Neuronal stem cell (in vitro differentiated cells): ENCODE results near the gene RAPGEF3.

Experiments used
- DNase-seq: peaks from one replicate; pipeline ENCODE4 v3.0.0-alpha.2; 2013; ENCODE audit warnings: low spot score
- H2AFZ ChIP-seq: one replicate; pipeline ENCODE4 v1.6.1; 2013; ENCODE audit warnings: mild to moderate bottlenecking, low read length, inconsistent platforms
- H2AK5ac ChIP-seq: 2 replicates; pipeline ENCODE4 v1.6.1; 2013; ENCODE audit warnings: low read depth, mild to moderate bottlenecking, inconsistent platforms, low read length, moderate library complexity, mixed read lengths
- H2BK120ac ChIP-seq: 2 replicates; pipeline ENCODE4 v1.6.1; 2013; ENCODE audit warnings: low read depth, mild to moderate bottlenecking, inconsistent platforms, low read length, moderate library complexity, mixed read lengths
- H2BK12ac ChIP-seq: one replicate; pipeline ENCODE4 v1.6.1; 2013; ENCODE audit warnings: low read length, inconsistent platforms
- H2BK15ac ChIP-seq: 2 replicates; pipeline ENCODE4 v1.6.1; 2013; ENCODE audit warnings: mild to moderate bottlenecking, low read length, inconsistent platforms, mixed read lengths
- H2BK5ac ChIP-seq: one replicate; pipeline ENCODE4 v1.6.1; 2013; ENCODE audit warnings: inconsistent platforms, mild to moderate bottlenecking, low read length, moderate library complexity
- H3K14ac ChIP-seq: one replicate; pipeline ENCODE4 v1.6.1; 2013; ENCODE audit warnings: low read length, inconsistent platforms
- H3K18ac ChIP-seq: 2 replicates; pipeline ENCODE4 v1.6.1; 2013; ENCODE audit warnings: low read length, inconsistent platforms
- H3K23ac ChIP-seq: 2 replicates; pipeline ENCODE4 v1.6.1; 2013; ENCODE audit warnings: low read depth, mild to moderate bottlenecking, mixed read lengths, low read length, inconsistent platforms; ENCODE audit not compliant: poor library complexity
- H3K27ac ChIP-seq: replicated peaks from 3 replicates; pipeline ENCODE4 v1.5.1; 2013; ENCODE audit warnings: low read length, inconsistent platforms
- H3K27me3 ChIP-seq, 3 experiments: 2 replicates each; pipeline ENCODE4 v1.6.1; 2013; ENCODE audit warnings: low read length in 3 of 3, mild to moderate bottlenecking in 2 of 3, inconsistent platforms in 1 of 3, low read depth in 1 of 3, mixed read lengths in 1 of 3, moderate library complexity in 1 of 3; ENCODE audit not compliant: control insufficient read depth in 3 of 3, insufficient read depth in 3 of 3
- H3K36me3 ChIP-seq, 2 donors: replicated peaks in 1 of 2; 2 replicates each; pipeline ENCODE4 v1.6.1; 2013; ENCODE audit warnings: low read length in 2 of 2; ENCODE audit not compliant: control insufficient read depth in 2 of 2, insufficient read depth in 2 of 2
- H3K4ac ChIP-seq: 2 replicates; pipeline ENCODE4 v1.6.1; 2013; ENCODE audit warnings: inconsistent platforms, mild to moderate bottlenecking, low read length, moderate library complexity
- H3K4me1 ChIP-seq, 2 donors: 1 replicate in 1 of 2; 2 replicates in 1 of 2; pipeline ENCODE4 v1.6.1; 2013; ENCODE audit warnings: low read length in 2 of 2, low read depth in 1 of 2; ENCODE audit not compliant: control insufficient read depth in 2 of 2, insufficient read depth in 1 of 2
- H3K4me2 ChIP-seq: one replicate; pipeline ENCODE4 v1.6.1; 2013; ENCODE audit warnings: mild to moderate bottlenecking, low read length, inconsistent platforms; ENCODE audit not compliant: insufficient read depth, poor library complexity, severe bottlenecking
- H3K4me3 ChIP-seq, 2 donors: 2 replicates each; pipeline ENCODE4 v1.5.1; 2013; ENCODE audit warnings: low read length in 2 of 2, mild to moderate bottlenecking in 2 of 2, inconsistent platforms in 1 of 2, moderate library complexity in 1 of 2
- H3K79me1 ChIP-seq: one replicate; pipeline ENCODE4 v1.6.1; 2013; ENCODE audit warnings: low read depth, mild to moderate bottlenecking, inconsistent platforms, low read length, moderate library complexity
- H3K9ac ChIP-seq: one replicate; pipeline ENCODE4 v1.6.1; 2013; ENCODE audit warnings: mild to moderate bottlenecking, low read depth, low read length, inconsistent platforms; ENCODE audit not compliant: poor library complexity
- H3K9me3 ChIP-seq, 2 donors: replicated peaks in 1 of 2; 2 replicates each; pipeline versions ENCODE3 to v1.6.1; 2013; ENCODE audit warnings: low read length in 2 of 2, mild to moderate bottlenecking in 2 of 2, inconsistent platforms in 1 of 2, low read depth in 1 of 2, mixed read lengths in 1 of 2, moderate library complexity in 1 of 2; ENCODE audit not compliant: control insufficient read depth in 2 of 2, insufficient read depth in 1 of 2
- H4K8ac ChIP-seq: one replicate; pipeline ENCODE4 v1.6.1; 2013; ENCODE audit warnings: low read depth, mild to moderate bottlenecking, inconsistent platforms, low read length, moderate library complexity
- H4K91ac ChIP-seq: one replicate; pipeline ENCODE4 v1.6.1; 2013; ENCODE audit warnings: low read length, low read depth, mild to moderate bottlenecking, inconsistent platforms; ENCODE audit not compliant: poor library complexity
- WGBS, 2 donors: extraction: QIAGEN DNeasy Blood & Tissue Kit; methylation state at CpG; one replicate each; pipeline ENCODE4 v1.1.7; 2013; ENCODE audit warnings: missing lambda C conversion rate in 2 of 2, mixed read lengths in 1 of 2; ENCODE audit not compliant: insufficient read length in 2 of 2, insufficient replicate concordance in 1 of 2; ENCODE audit errors: extremely low coverage in 2 of 2; 5-methylcytosine and 5-hydroxymethylcytosine counted together

RAPGEF3 gene

DNA sequence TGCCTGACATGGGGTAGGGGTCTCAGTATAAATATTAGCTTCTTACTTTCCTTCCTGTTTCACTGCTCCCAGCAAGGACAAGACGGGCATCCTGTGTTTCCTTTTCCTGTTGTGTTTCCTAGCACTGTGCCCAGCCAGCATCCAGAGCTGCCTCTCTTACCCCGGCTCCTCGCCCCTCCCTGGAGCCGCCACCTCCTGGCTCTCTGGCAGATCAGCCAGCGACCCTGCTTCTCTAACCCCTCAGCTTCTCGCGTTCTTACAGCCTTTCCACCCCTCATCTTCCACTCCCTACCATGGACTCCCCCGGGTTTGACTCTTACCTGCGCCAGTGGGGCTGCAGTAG is 43.2 kb upstream of the RAPGEF3 start:
- H3K36me3 ChIP-seq: peaks cover 5 to 80% of the 10 kb centered on the region in 2 donors
- WGBS, 2 donors: no CpG with 5 or more reads among the region's 9 CpGs
- no peak overlapping the region for H4K8ac ChIP-seq
- H3K27me3 ChIP-seq: no peaks in the 10 kb centered on the region
- no peak overlapping the region for H2AFZ ChIP-seq
- H2AK5ac ChIP-seq: no peak overlapping the region
- H3K27ac ChIP-seq: no peak overlapping the region
- H3K4me1 ChIP-seq: peaks cover 3 to 25% of the 10 kb centered on the region in 2 donors
- H4K91ac ChIP-seq: no peak overlapping the region
- H3K4me3 ChIP-seq: no peak overlapping the region
- H2BK120ac ChIP-seq: no peak overlapping the region
- H3K9ac ChIP-seq: peak overlapping the region; percentile 64
- no peak overlapping the region for H2BK12ac ChIP-seq
- no peak for DNase-seq
- peak overlapping the region; percentile 52 for H2BK15ac ChIP-seq
- H3K23ac ChIP-seq: peak overlapping the region; percentile 45
- no peak overlapping the region for H3K4me2 ChIP-seq
- peaks cover 4% of the 10 kb centered on the region for H3K79me1 ChIP-seq
- no peaks in the 10 kb centered on the region for H3K9me3 ChIP-seq
- peak overlapping the region; percentile 42 for H3K14ac ChIP-seq
- no peak overlapping the region for H3K4ac ChIP-seq
- no peak overlapping the region for H3K18ac ChIP-seq
- H2BK5ac ChIP-seq: no peak overlapping the region

DNA sequence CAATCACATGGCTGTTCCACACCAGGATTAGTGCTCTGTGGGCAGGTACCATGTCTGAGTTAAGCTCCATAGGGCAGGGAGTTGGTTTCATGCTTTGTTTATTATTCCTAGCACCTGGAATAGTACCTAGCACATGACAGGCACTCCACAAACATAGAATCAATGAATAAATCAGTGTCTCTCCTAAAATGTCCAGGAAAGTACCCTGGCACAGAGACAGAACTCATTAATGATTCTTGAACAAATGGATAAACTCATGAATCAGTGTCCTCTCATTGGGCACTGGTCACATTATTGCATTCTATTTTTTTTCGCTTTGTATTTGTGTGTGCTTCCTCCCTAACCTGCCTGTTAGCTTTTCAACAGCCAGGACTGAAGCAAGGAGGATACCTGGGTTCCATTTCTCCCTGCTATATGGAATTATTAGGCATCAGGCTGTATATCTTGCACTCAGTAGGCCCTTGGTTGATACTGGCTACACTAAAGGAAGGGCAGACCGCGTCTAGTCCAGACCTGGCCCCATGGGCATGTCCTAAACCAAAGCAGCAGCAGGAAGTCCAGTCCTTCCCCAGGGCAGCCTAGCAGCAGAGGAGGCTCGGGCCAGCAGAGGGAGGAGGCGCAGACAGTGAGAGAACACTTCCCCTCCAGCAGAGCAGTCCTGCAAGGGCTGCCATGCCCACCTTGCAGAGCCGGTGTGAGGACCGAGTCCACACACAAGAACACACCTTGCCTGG is 42.7 kb upstream of the RAPGEF3 start:
- H3K4ac ChIP-seq: no peak overlapping the region
- no peak overlapping the region for H3K27ac ChIP-seq
- no peak overlapping the region for H2BK120ac ChIP-seq
- H3K4me1 ChIP-seq: peaks cover 3 to 25% of the 10 kb centered on the region in 2 donors
- H3K4me3 ChIP-seq: no peak overlapping the region
- peaks cover 2% of the 10 kb centered on the region for H3K79me1 ChIP-seq
- no peak overlapping the region for H2BK5ac ChIP-seq
- no CpG with 5 or more reads among the region's 7 CpGs for WGBS, 2 donors
- H3K9me3 ChIP-seq: no peaks in the 10 kb centered on the region
- peak overlapping the region; percentile 64 for H3K9ac ChIP-seq
- no peak overlapping the region for H2AFZ ChIP-seq
- no peak overlapping the region for H2BK15ac ChIP-seq
- no peaks in the 10 kb centered on the region for H3K27me3 ChIP-seq
- no peak overlapping the region for H2BK12ac ChIP-seq
- peak overlapping the region; percentile 45 for H3K23ac ChIP-seq
- H3K36me3 ChIP-seq: peaks cover 7 to 80% of the 10 kb centered on the region in 2 donors
- DNase-seq: no peak
- H4K8ac ChIP-seq: no peak overlapping the region
- no peak overlapping the region for H2AK5ac ChIP-seq
- no peak overlapping the region for H4K91ac ChIP-seq
- H3K14ac ChIP-seq: no peak overlapping the region
- H3K4me2 ChIP-seq: no peak overlapping the region
- H3K18ac ChIP-seq: no peak overlapping the region

- no peak overlapping the region for H2AK5ac ChIP-seq
- H3K4ac ChIP-seq: no peak overlapping the region
- peaks cover 3 to 24% of the 10 kb centered on the region in 2 donors for H3K4me1 ChIP-seq
Measured at GRCh38 chr12:47800582-47800981, 41.9 kb upstream of the RAPGEF3 start.

DNA sequence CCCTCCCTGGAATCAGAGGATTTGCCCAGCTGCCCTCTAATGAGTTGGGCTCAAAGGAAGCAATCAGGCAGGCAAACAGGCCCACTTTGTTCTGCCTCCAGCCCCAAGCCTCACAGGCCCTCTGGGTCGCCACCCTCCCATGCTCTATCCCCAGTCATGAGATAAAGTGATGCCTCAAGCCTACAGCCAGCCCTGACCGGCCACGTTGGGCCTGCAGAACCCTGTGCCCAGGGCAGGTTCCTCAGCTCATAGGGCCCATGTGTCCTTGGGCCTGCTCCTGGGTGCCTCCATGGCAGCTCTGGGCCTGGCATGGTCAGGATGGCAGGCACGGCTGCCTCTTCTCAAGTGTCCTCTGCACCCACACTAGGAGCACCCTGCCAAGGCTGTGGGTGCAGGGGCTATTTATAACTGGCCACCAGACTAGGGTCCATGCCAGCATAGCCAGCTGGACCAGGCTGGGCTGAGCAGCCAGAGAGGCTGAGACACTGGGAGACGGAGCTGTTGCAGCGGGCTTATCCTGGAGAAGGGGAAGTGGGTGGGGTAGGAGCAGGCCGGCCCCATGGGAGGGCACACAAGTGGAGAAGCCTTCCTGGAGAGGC is 40.8 kb upstream of the RAPGEF3 start:
- H3K27ac ChIP-seq: peak overlapping the region; percentile 57
- no CpG with 5 or more reads among the region's 7 CpGs for WGBS, 2 donors
- H3K4me3 ChIP-seq: no peak overlapping the region
- H3K4ac ChIP-seq: no peak overlapping the region
- peak overlapping the region; percentile 15 for H3K14ac ChIP-seq
- no peak overlapping the region for H2BK12ac ChIP-seq
- H3K27me3 ChIP-seq: no peaks in the 10 kb centered on the region
- no peak overlapping the region for H3K9ac ChIP-seq
- no peak overlapping the region for H4K91ac ChIP-seq
- H2BK120ac ChIP-seq: no peak overlapping the region
- H3K79me1 ChIP-seq: peaks cover 2% of the 10 kb centered on the region
- peak overlapping the region; percentile 73 for H3K18ac ChIP-seq
- peak overlapping the region; percentile 6 for H2AK5ac ChIP-seq
- no peak overlapping the region for H3K23ac ChIP-seq
- peaks cover 14 to 81% of the 10 kb centered on the region in 2 donors for H3K36me3 ChIP-seq
- no peak for DNase-seq
- H4K8ac ChIP-seq: no peak overlapping the region
- H2AFZ ChIP-seq: no peak overlapping the region
- no peak overlapping the region for H3K4me2 ChIP-seq
- no peak overlapping the region for H2BK5ac ChIP-seq
- no peak overlapping the region for H2BK15ac ChIP-seq
- no peaks in the 10 kb centered on the region for H3K9me3 ChIP-seq
- peaks cover 3 to 21% of the 10 kb centered on the region in 2 donors for H3K4me1 ChIP-seq

More at GRCh38 chr12:47800582-47800981, 41.9 kb upstream of the RAPGEF3 start:
- Histone ChIP-seq H3K4me2 (no peak overlapping the region), H3K9me3 (no peaks in the 10 kb centered on the region), H3K79me1 (peaks cover 2% of the 10 kb centered on the region), H3K23ac (no peak overlapping the region), H3K18ac (no peak overlapping the region), H2BK15ac (no peak overlapping the region), H2BK5ac (no peak overlapping the region), H3K27me3 (no peaks in the 10 kb centered on the region), H4K91ac (no peak overlapping the region), H3K4me3 (no peak overlapping the region), H2AFZ (no peak overlapping the region), H2BK12ac (no peak overlapping the region), H3K27ac (no peak overlapping the region), H3K36me3 (peaks cover 7 to 81% of the 10 kb centered on the region in 2 donors), H2BK120ac (no peak overlapping the region), H3K14ac (no peak overlapping the region), H3K9ac (no peak overlapping the region), H4K8ac (no peak overlapping the region)
- DNase-seq: no peak
- WGBS, 2 donors: no CpG with 5 or more reads among the region's 7 CpGs
